Amniotic stem cell (primary cell): ENCODE data around the gene REG1A.

Experiments used
- DNase-seq: peaks from one replicate; lab custom pipeline; 2025; lab: John Stamatoyannopoulos, UW

The REG1A gene

DNA sequence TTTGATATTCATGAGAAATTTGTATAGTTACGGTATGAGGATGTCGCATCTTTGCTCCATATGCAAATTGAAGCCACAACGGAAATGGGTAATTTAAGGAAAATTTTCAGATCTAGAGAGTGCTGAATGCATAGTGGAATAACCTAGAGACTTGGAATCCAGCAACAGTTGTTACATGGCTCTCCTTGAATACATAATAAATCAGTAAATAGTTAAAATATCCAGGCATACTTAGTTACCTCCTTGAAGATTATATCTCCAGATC lies 5.4 kb downstream of the REG1A start:
- DNase-seq: no peak

- DNase-seq: no peak
Measured at GRCh38 chr2:79128406-79128805, 8.1 kb downstream of the REG1A start.

DNA sequence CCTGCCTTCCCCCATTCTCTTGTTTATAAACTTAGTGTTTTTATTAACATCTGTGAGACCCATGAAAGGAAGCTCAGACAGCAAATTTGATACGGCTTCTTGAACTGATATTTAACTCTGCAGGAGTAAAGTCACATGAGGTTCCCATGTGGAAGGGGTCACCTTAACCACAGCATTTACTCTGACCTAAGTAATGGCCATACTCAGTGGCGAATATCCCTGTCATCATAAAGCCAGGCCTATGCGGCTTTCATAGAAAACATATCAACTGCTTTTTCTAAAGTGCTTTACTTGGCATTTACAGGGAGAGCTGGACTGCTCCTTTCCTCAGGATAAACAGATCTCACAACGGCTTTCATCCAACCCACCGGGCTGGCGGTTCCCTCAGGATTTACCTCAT lies 9.0 kb downstream of the REG1A start:
- DNase-seq: no peak

DNA sequence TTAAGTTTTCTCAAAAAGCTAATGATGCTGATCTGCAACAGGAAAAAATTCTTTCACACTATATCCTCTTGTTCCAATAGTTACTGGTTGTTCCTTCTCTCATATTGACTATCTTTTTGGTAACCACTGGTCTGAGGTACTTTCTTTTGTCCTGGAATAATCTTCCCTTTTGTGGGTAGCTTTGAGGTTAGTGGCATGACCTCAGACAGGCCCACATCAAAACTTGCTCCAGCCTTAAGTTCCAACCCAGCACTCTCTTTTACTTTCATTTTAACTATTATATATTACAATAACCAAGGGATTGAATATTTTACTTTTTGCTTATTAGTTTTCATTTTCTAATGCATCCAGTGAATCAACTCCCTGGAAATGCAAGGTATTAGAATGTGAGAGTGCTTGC lies 9.5 kb downstream of the REG1A start:
- DNase-seq: no peak

DNA sequence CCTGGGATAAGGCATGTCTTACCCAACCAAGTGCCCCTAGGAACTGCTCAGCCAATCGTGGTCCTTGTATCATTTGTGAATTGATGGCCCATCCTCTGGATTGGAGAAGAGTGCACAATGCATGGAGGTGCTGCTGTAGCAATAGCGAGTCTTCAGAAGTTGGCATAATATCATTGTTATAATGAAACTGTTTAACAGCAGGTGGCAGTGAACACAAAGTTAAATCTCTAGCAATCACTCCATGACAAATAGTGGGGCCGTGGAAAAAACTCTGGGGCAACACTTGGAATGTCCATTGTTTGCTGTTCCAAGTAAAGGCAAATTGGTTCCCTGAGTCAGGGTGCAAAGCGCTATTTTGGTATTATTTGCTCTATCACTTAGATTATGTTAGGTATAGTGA lies 11.4 kb downstream of the REG1A start:
- no peak for DNase-seq

GRCh38 chr2:79138385-79138784 lies 18.1 kb downstream of the REG1A start:
- DNase-seq: no peak

GRCh38 chr2:79139423-79139822 lies 19.1 kb downstream of the REG1A start:
- no peak for DNase-seq

DNA sequence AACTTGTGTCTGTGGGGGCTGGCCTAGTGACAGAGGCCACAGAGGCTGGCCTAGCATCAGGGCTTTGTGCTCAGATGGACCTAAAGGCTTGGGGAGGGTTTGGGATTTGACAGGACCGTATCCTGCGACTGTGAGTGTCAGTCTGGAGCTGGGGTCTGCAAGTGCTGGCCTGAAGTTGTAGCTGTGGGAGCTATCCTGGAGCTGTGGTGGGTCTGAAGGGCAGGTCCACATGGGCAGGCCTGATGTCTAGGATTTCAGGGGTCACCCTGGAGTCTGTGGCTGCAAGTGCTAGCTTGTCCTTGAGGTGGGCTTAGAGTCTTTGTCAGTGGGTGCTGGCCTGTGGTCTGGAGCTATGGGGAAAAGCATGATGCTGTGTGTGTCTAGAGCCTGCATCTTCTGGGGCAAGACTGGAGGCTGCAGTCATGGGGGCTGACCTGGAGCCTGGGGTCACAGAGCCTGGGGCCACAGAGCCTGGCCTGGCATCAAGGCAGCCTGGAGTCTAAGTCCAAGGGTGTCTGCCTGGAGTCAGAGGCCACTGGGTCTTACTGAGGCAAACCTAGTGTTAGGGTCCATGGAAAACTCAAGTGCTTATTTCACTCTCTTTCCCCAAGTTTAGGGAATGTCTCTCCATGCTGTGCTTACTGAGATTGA lies 35.7 kb downstream of the REG1A start:
- DNase-seq: no peak

DNA sequence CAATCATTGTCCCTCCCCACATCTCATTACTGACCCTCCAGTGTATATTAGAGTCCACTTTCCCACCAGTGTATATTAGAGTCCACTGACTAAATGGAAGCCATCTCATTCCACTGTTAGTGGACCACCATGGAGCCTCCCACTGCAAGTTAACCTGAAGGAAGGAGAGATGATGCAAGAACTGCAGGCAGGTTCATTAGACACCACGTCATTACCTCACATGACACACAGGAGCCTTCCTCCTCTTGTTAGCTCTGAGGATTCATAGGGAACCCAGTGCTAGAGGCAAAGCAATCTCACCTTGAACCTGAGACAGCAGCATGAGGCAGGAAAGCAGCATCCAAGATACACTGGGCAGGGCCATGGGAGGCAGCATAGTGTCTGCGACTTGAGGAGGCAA lies 38.7 kb downstream of the REG1A start:
- no peak for DNase-seq

DNA sequence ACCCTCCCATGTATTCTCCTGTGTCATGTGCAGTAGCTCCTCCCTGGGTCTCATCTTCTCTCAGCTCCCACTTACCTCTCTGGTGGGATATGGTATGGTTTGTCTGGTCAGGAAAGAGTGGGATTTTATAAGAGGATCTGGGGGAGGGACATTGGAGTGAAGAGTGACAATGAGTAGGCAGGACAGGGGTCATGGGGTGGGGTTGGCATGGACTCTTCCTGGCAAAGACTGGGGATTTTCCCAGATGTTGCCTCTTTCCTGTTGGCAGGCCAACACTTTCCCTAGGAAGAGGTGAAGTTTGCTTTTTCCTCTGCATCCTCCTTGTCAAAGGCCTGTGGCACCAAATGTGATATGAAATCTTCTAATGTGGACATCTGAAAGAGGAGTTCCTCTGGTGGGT lies 39.4 kb downstream of the REG1A start, which contains the start of gene REG3A:
REG3A (minus strand) TSS at position 101 of the 400 bp plus-strand sequence. CDS start 348 bp downstream, outside the sequence.
- DNase-seq: no peak

GRCh38 chr2:79162132-79162531 lies 41.8 kb downstream of the REG1A start:
- DNase-seq: no peak

DNA sequence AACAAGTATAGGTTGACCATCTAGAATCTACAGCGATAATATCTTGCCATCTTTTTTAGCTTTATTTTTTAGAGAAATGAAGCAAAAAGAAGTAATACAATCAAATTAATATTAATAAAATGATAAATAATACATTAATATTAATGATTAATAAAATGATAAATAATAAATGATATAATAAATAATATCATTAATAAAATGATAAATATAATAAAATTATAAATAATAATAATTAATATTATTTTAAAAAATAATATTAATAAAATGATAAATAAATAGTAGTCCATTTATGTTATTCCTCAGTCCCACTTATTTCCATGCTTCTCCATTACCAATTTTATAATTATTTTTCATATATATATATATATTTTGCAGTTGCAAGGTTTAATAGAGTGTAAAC lies 42.5 kb downstream of the REG1A start:
- DNase-seq: no peak

DNA sequence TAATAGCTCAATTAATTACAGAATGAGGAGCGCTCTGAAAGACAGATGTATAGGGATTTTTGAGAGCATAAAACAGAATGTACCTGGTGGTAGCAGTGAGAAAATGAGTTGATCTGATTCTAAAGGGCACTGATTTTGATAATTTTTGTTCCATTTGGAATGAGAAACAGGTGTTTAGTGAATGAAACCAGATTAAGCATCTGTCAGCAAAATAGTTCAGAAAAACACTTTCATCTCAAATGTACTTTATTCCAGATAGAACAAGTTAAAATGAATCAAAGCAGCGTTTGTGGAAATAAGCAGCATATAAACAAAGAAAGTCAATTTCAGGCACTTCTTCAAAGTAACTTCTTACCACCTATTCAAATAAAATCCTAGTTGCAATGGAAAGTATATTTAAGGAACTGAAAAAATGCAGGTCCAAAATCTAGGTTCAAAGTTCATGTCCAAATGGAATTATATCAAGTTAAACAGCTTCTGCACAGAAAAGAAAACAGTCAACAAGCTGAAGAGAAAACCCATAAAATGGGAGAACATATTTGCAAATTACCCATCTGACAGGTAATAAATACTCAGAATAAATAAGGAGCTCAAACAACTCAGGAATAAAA lies 51.2 kb downstream of the REG1A start:
- DNase-seq: no peak
